ENCODE data around the gene RCHY1. TPM values are rescaled to one million over a fixed set of nuclear protein-coding genes. Genes with fewer than 3 reads are reported as not detected.
"Not testable (repeated sequence)": the region's sequence is repeated elsewhere in the genome, so short reads cannot be mapped to it uniquely, and the experiment has no call there.

RCHY1 gene
- total RNA-seq, 4 donors from 2014 or later, result 11.2 to 29.5 (median 22.6) TPM

DNA sequence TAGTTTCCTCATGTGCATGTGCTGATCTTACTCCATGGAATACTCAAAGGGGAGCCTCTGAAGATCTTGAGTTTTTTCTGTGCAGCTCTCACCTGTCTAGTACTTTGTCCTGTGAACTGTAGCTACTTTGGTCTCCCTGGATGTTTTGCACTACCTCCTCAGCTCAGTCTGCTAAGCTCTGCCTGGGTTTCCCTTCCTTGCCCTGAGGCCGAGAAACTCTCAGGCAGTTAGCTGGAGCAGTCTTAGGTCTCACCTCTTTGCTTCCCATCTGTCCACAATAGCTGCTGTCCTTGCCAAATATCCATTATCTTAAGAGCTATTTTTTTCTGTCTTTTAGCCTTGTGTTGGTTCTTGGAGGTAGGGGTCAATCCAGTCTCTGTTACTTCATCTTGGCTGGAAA lies 11.7 kb upstream of the RCHY1 start:
- Histone ChIP-seq H3K27me3 (no peaks in the 10 kb centered on the region), H3K4me3 (no peak overlapping the region), H3K36me3 (peaks cover 0 to 81% (median 13%) of the 10 kb centered on the region in 3 donors), H3K4me1 (peaks cover 0 to 3% (median 0%) of the 10 kb centered on the region in 4 donors), H3K27ac (no peak overlapping the region), H3K9me3 (no peaks in the 10 kb centered on the region)
- no peak for DNase-seq (ENCODE audit: low spot score in 2 of 2)
- TF ChIP-seq EP300 (IDR thresholded peaks at IDR 0.05) (no peak), POLR2A (IDR thresholded peaks at IDR 0.05) (no peak)
- TF ChIP-seq, protein P1, sequence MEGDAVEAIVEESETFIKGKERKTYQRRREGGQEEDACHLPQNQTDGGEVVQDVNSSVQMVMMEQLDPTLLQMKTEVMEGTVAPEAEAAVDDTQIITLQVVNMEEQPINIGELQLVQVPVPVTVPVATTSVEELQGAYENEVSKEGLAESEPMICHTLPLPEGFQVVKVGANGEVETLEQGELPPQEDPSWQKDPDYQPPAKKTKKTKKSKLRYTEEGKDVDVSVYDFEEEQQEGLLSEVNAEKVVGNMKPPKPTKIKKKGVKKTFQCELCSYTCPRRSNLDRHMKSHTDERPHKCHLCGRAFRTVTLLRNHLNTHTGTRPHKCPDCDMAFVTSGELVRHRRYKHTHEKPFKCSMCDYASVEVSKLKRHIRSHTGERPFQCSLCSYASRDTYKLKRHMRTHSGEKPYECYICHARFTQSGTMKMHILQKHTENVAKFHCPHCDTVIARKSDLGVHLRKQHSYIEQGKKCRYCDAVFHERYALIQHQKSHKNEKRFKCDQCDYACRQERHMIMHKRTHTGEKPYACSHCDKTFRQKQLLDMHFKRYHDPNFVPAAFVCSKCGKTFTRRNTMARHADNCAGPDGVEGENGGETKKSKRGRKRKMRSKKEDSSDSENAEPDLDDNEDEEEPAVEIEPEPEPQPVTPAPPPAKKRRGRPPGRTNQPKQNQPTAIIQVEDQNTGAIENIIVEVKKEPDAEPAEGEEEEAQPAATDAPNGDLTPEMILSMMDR (IDR thresholded peaks at IDR 0.05), result no peak
- 92 to 96% methylated on average over 1 of the region's 1 CpG for WGBS, 2 donors

- TF ChIP-seq, protein P1 (IDR thresholded peaks at IDR 0.05), result no peak
- TF ChIP-seq POLR2A (IDR thresholded peaks at IDR 0.05) (no peak), EP300 (IDR thresholded peaks at IDR 0.05) (no peak)
- Histone ChIP-seq H3K9me3 (no peaks in the 10 kb centered on the region), H3K27ac (no peak overlapping the region), H3K27me3 (no peaks in the 10 kb centered on the region), H3K4me3 (no peak overlapping the region), H3K36me3 (peaks cover 0 to 75% (median 9%) of the 10 kb centered on the region in 3 donors), H3K4me1 (peaks cover 0 to 3% (median 0%) of the 10 kb centered on the region in 4 donors)
- DNase-seq (ENCODE audit: low spot score in 2 of 2), result no peak
- WGBS, 2 donors, result 97 to 100% methylated on average over 1 of the region's 1 CpG
These were observed 10.9 kb upstream of the RCHY1 start for GRCh38 chr4:75525086-75525485.

DNA sequence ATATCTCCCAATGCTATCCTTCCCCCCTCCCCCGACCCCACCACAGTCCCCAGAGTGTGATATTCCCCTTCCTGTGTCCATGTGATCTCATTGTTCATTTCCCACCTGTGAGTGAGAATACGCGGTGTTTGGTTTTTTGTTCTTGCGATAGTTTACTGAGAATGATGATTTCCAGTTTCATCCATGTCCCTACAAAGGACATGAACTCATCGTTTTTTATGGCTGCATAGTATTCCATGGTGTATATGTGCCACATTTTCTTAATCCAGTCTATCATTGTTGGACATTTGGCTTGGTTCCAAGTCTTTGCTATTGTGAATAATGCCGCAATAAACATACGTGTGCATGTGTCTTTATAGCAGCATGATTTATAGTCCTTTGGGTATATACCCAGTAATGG lies 5.2 kb upstream of the RCHY1 start:
- H3K27me3 ChIP-seq; DNase-seq (ENCODE audit: low spot score in 2 of 2): not testable (repeated sequence)

DNA sequence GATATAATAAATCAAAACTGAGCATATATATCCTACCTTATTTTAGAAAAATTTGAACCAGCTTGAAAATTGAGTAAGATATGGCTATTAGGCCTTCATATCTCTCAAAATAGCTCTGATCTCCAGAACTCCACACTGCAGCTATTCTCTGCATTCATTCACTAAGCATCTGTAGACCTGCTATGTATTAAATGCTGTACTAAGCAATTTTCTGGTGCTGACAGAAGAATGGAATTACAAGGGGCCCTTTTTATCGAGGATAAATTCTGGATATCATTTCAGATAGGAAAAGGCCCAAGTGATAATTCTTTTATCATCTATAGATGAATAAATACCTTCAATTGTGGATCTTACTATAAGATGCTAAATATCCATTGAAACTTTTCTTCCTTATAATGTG lies 1.9 kb upstream of the RCHY1 start:
- Histone ChIP-seq H3K9me3 (no peaks in the 10 kb centered on the region), H3K36me3 (peaks cover 0 to 28% (median 4%) of the 10 kb centered on the region in 3 donors), H3K27me3 (no peaks in the 10 kb centered on the region), H3K4me3 (no peak overlapping the region), H3K4me1 (peaks cover 0 to 48% (median 30%) of the 10 kb centered on the region in 4 donors), H3K27ac (no peak overlapping the region)
- WGBS, 2 donors, result 67 to 80% methylated on average over 1 of the region's 1 CpG
- TF ChIP-seq POLR2A (IDR thresholded peaks at IDR 0.05) (no peak), EP300 (IDR thresholded peaks at IDR 0.05) (no peak)
- TF ChIP-seq, protein P1 (IDR thresholded peaks at IDR 0.05), result no peak
- no peak for DNase-seq (ENCODE audit: low spot score in 2 of 2)

More for the DNA sequence above, 5.2 kb upstream of the RCHY1 start:
- 94 to 96% methylated on average over 4 to 5 of the region's 7 CpGs for WGBS, 2 donors
- Histone ChIP-seq H3K36me3 (peaks cover 0 to 55% (median 4%) of the 10 kb centered on the region in 3 donors), H3K4me1 (peaks cover 0 to 25% (median 10%) of the 10 kb centered on the region in 4 donors)
- not testable (repeated sequence) for H3K9me3 ChIP-seq, H3K27ac ChIP-seq, H3K4me3 ChIP-seq

GRCh38 chr4:75514949-75515612 lies 878 bp upstream of the RCHY1 start:
- WGBS, 2 donors, result 51 to 53% methylated on average over 9 of the region's 9 CpGs

More at GRCh38 chr4:75514949-75515612, 878 bp upstream of the RCHY1 start:
- DNase-seq (ENCODE audit: low spot score in 2 of 2), result no peak
- Histone ChIP-seq H3K4me1 (peaks cover 0 to 59% (median 32%) of the 10 kb centered on the region in 4 donors), H3K9me3 (no peaks in the 10 kb centered on the region), H3K36me3 (peaks cover 0 to 25% (median 4%) of the 10 kb centered on the region in 3 donors), H3K4me3 (peak overlapping the region; percentile 52 to 83 (median 82)), H3K27me3 (no peaks in the 10 kb centered on the region), H3K27ac (peak overlapping the region; percentile 86 to 99 (median 96))
- TF ChIP-seq, protein P1 (IDR thresholded peaks at IDR 0.05), result no peak
- TF ChIP-seq POLR2A (IDR thresholded peaks at IDR 0.05) (no peak), EP300 (IDR thresholded peaks at IDR 0.05) (no peak)
